IPS DF 19.7 (cell line): ENCODE data around the gene NUPR1.
A peak's percentile ranks its signal among the peaks of the same experiment; 100 is the strongest.
"Not testable (repeated sequence)": the region's sequence is repeated elsewhere in the genome, so short reads cannot be mapped to it uniquely, and the experiment has no call there.

Source experiments
- DNase-seq: peaks from one replicate; pipeline ENCODE4 v3.0.0-alpha.2; 2013; ENCODE audit warnings: low read depth, low spot score

The NUPR1 gene

GRCh38 chr16:28498666-28499381 is 40.0 kb downstream of the NUPR1 start:
- DNase-seq = no peak

DNA sequence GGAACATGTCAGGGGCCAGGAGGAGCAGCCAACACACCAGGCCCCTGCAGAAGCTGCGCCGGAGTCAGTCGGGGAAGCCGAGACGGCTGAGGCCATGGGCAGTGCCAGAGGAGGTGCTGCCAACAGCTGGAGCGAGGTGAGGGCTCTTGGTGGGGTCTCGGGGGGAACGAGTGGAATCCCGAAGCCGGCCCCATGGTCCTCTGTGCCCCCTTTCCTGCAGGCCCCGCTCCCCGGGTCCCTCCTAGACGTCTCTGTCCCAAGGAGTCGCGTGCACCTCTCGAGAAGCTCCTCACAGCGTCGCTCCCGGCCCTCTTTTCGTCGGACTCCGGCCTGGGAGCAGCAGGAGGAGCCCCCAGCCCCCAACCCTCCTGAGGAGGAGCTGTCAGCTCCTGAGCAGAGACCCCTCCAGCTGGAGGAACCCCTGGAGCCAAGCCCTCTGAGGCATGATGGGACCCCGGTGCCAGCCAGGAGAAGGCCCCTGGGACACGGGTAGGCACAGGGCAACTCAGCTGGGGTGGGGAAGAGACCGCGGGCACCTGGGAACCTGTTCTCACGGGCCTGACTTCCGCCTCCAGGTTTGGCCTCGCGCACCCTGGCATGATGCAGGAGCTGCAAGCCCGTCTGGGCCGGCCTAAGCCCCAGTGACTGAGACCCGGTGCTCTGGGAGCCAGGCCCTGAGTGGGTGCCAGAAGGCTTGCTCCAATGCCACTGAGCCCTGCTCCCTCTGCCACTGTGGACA is 40.7 kb downstream of the NUPR1 start:
- no peak for DNase-seq

GRCh38 chr16:28497386-28497785 is 41.4 kb downstream of the NUPR1 start:
- no peak for DNase-seq

DNA sequence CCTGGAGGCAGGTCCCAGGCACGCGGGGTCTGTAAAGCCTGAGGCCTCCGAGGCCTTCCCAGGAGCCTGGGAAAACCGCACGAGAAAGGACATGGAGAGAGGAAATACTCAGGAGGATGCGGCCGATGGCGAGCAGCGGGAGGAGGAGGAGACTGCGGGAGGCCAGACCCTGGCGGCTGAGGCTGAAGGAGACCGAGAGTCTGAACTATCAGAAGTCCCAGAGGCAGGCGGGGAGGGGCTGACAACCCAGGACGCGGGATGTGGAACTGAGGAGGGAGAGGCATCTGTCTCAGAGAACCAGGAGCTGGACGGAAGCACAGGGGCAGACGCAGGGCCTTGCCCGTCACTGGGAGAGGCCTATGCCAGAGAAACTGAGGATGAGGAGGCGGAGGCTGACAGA is 41.9 kb downstream of the NUPR1 start:
- DNase-seq = no peak

- DNase-seq = no peak
Measured at GRCh38 chr16:28495795-28496749, 42.7 kb downstream of the NUPR1 start.

- DNase-seq = no peak
Measured at GRCh38 chr16:28495098-28495793, 43.5 kb downstream of the NUPR1 start.

- no peak for DNase-seq
Measured at GRCh38 chr16:28494121-28494851, 44.5 kb downstream of the NUPR1 start, which contains the start of gene APOBR. Gene APOBR, plus strand, starts transcription at chr16:28494643. Its CDS starts 39 bp downstream, at chr16:28494682.

DNA sequence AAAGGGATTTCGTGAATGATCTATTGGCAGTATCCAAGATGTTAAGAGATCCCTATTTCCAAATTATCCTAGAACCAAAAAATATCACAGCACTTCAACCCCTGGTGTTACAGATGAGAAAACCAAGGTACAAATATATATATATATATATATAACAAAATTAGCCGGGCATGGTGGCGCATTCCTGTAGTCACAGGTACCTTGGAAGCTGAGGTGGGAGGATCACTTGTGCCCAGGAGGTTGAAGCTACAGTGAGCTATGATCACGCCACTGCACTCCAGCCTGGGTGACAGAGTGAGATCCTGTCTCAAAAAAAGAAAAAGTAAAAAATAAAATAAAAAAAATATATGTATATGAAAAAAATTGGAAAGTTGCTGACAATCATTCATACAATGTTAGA is 46.3 kb downstream of the NUPR1 start:
- DNase-seq = no peak

DNA sequence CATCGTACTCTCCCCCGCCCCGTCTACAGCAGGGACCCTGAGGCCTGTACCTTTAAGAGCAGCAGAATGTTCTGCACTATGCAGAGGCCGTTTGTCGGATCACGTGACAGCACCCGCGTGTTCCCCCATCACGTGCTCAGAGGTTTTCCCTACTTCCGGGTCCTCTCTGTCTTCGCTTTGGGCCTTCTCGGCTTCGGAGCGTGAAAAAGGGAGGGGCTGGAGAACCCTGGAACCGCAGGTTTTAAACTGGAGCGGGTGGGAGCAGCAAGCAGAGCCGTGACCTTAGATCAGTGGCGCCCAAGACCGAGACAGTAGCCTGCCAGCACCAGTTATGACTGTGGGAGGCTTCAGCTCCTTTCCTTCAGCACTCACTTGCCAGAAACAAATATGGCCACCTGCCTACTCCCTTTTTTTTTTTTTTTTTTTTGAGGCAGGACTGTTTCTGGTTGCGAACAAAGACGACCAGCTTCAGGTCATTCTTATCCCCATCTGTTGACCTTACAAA is 46.8 kb downstream of the NUPR1 start, which contains the start of gene CLN3:
CLN3 (minus strand) TSS at position 105 of the 505 bp plus-strand sequence. CDS start 315 bp downstream, outside the sequence.
- peak; percentile 89 for DNase-seq

- no peak for DNase-seq
Measured at GRCh38 chr16:28491230-28491969, 47.4 kb downstream of the NUPR1 start.

DNA sequence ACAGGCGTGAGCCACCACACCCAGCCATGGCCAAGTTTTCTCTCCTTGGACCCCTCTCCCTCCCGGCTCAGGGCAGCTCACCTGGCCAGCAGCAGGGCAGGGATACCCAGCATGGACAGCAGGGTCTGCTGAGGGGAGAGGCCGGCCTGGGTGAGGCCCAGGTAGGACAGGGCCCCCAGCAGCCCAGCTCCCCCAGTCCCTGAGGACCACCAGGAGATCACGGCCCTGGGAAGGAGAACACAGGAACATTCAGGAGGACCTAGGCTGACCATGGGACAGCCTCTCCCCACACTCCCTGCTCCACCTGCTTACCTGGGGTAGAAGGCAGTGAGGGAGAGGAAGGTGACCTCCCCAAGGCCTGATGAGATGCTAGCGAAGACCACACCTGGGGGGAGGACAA is 52.5 kb downstream of the NUPR1 start:
- no peak for DNase-seq

GRCh38 chr16:28483361-28483760 is 55.4 kb downstream of the NUPR1 start:
- DNase-seq = not testable (repeated sequence)
